ENCODE results near the gene AP2S1.
"Not testable (repeated sequence)": the region's sequence is repeated elsewhere in the genome, so short reads cannot be mapped to it uniquely, and the experiment has no call there.

AP2S1 gene

GRCh38 chr19:46825731-46826055 lies 25.0 kb downstream of the AP2S1 start:
- Histone ChIP-seq H3K9ac (ENCODE audit: low read depth in 1 of 2, low read length in 2 of 2) (no peak overlapping the region), H3K4me3 (ENCODE audit: low read depth in 1 of 2, low read length in 2 of 2) (no peak overlapping the region), H3K4me1 (ENCODE audit: control insufficient read depth in 1 of 2, insufficient read depth in 2 of 2, low read length in 2 of 2) (peaks cover 9 to 16% of the 10 kb centered on the region in 2 donors), H3K9me3 (ENCODE audit: control insufficient read depth in 1 of 2, low read length in 2 of 2) (no peaks in the 10 kb centered on the region), H3K27me3 (ENCODE audit: control insufficient read depth in 1 of 2, insufficient read depth in 2 of 2, low read length in 2 of 2) (no peaks in the 10 kb centered on the region), H3K36me3 (ENCODE audit: control insufficient read depth in 1 of 2, insufficient read depth in 2 of 2, low read length in 2 of 2) (no peaks in the 10 kb centered on the region), H3K27ac (ENCODE audit: low read depth, low read length) (no peak overlapping the region)

- Histone ChIP-seq H3K9ac (ENCODE audit: low read depth in 1 of 2, low read length in 2 of 2) (no peak overlapping the region), H3K4me3 (ENCODE audit: low read depth in 1 of 2, low read length in 2 of 2) (no peak overlapping the region), H3K27me3 (ENCODE audit: control insufficient read depth in 1 of 2, insufficient read depth in 2 of 2, low read length in 2 of 2) (no peaks in the 10 kb centered on the region), H3K9me3 (ENCODE audit: control insufficient read depth in 1 of 2, low read length in 2 of 2) (no peaks in the 10 kb centered on the region), H3K36me3 (ENCODE audit: control insufficient read depth in 1 of 2, insufficient read depth in 2 of 2, low read length in 2 of 2) (no peaks in the 10 kb centered on the region), H3K4me1 (ENCODE audit: control insufficient read depth in 1 of 2, insufficient read depth in 2 of 2, low read length in 2 of 2) (peaks cover 12 to 18% of the 10 kb centered on the region in 2 donors), H3K27ac (ENCODE audit: low read depth, low read length) (no peak overlapping the region)
Measured at GRCh38 chr19:46824890-46825730, 25.5 kb downstream of the AP2S1 start.

- Histone ChIP-seq H3K9ac (ENCODE audit: low read depth in 1 of 2, low read length in 2 of 2) (no peak overlapping the region), H3K4me1 (ENCODE audit: control insufficient read depth in 1 of 2, insufficient read depth in 2 of 2, low read length in 2 of 2) (peaks cover 9 to 18% of the 10 kb centered on the region in 2 donors), H3K4me3 (ENCODE audit: low read depth in 1 of 2, low read length in 2 of 2) (no peak overlapping the region), H3K27me3 (ENCODE audit: control insufficient read depth in 1 of 2, insufficient read depth in 2 of 2, low read length in 2 of 2) (no peaks in the 10 kb centered on the region), H3K27ac (ENCODE audit: low read depth, low read length) (no peak overlapping the region), H3K9me3 (ENCODE audit: control insufficient read depth in 1 of 2, low read length in 2 of 2) (no peaks in the 10 kb centered on the region), H3K36me3 (ENCODE audit: control insufficient read depth in 1 of 2, insufficient read depth in 2 of 2, low read length in 2 of 2) (no peaks in the 10 kb centered on the region)
Measured at GRCh38 chr19:46823049-46823448, 27.6 kb downstream of the AP2S1 start.

GRCh38 chr19:46822410-46822787 lies 28.2 kb downstream of the AP2S1 start:
- not testable (repeated sequence) for H3K9me3 ChIP-seq (ENCODE audit: control insufficient read depth in 1 of 2, low read length in 2 of 2); H3K36me3 ChIP-seq (ENCODE audit: control insufficient read depth in 1 of 2, insufficient read depth in 2 of 2, low read length in 2 of 2); H3K9ac ChIP-seq (ENCODE audit: low read depth in 1 of 2, low read length in 2 of 2); H3K27ac ChIP-seq (ENCODE audit: low read depth, low read length); H3K27me3 ChIP-seq (ENCODE audit: control insufficient read depth in 1 of 2, insufficient read depth in 2 of 2, low read length in 2 of 2); H3K4me3 ChIP-seq (ENCODE audit: low read depth in 1 of 2, low read length in 2 of 2)
- peaks cover 9 to 18% of the 10 kb centered on the region in 2 donors for H3K4me1 ChIP-seq (ENCODE audit: control insufficient read depth in 1 of 2, insufficient read depth in 2 of 2, low read length in 2 of 2)

- Histone ChIP-seq H3K9me3 (ENCODE audit: control insufficient read depth in 1 of 2, low read length in 2 of 2) (no peaks in the 10 kb centered on the region), H3K9ac (ENCODE audit: low read depth in 1 of 2, low read length in 2 of 2) (no peak overlapping the region), H3K27me3 (ENCODE audit: control insufficient read depth in 1 of 2, insufficient read depth in 2 of 2, low read length in 2 of 2) (no peaks in the 10 kb centered on the region), H3K27ac (ENCODE audit: low read depth, low read length) (no peak overlapping the region), H3K4me3 (ENCODE audit: low read depth in 1 of 2, low read length in 2 of 2) (no peak overlapping the region), H3K4me1 (ENCODE audit: control insufficient read depth in 1 of 2, insufficient read depth in 2 of 2, low read length in 2 of 2) (peaks cover 9 to 18% of the 10 kb centered on the region in 2 donors), H3K36me3 (ENCODE audit: control insufficient read depth in 1 of 2, insufficient read depth in 2 of 2, low read length in 2 of 2) (no peaks in the 10 kb centered on the region)
Measured at GRCh38 chr19:46821512-46822409, 28.9 kb downstream of the AP2S1 start.

DNA sequence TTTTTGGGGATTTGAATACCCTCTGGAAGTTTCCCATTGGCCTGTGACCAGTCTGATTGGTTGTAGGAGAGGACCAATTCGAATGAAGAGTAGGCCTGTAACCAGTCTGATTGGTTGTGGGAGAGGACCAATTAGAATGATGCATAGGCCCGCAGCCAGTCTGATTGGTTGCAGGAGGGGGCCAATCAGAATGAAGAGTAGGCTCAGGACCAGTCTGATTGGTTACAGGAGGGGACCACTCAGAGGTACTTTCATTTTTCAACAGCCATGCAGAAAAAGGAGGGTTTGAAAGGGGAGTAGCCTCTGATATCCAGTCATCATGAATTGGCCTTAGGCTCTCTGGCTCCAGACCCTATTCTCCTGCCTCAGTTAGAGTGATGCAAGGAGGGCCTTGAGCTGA lies 31.8 kb downstream of the AP2S1 start:
- H3K27me3 ChIP-seq (ENCODE audit: control insufficient read depth in 1 of 2, insufficient read depth in 2 of 2, low read length in 2 of 2): no peaks in the 10 kb centered on the region
- H3K27ac ChIP-seq (ENCODE audit: low read depth, low read length): no peak overlapping the region
- H3K36me3 ChIP-seq (ENCODE audit: control insufficient read depth in 1 of 2, insufficient read depth in 2 of 2, low read length in 2 of 2): no peaks in the 10 kb centered on the region
- H3K4me3 ChIP-seq (ENCODE audit: low read depth in 1 of 2, low read length in 2 of 2): no peak overlapping the region
- peaks cover 9 to 18% of the 10 kb centered on the region in 2 donors for H3K4me1 ChIP-seq (ENCODE audit: control insufficient read depth in 1 of 2, insufficient read depth in 2 of 2, low read length in 2 of 2)
- no peak overlapping the region for H3K9ac ChIP-seq (ENCODE audit: low read depth in 1 of 2, low read length in 2 of 2)
- no peaks in the 10 kb centered on the region for H3K9me3 ChIP-seq (ENCODE audit: control insufficient read depth in 1 of 2, low read length in 2 of 2)

DNA sequence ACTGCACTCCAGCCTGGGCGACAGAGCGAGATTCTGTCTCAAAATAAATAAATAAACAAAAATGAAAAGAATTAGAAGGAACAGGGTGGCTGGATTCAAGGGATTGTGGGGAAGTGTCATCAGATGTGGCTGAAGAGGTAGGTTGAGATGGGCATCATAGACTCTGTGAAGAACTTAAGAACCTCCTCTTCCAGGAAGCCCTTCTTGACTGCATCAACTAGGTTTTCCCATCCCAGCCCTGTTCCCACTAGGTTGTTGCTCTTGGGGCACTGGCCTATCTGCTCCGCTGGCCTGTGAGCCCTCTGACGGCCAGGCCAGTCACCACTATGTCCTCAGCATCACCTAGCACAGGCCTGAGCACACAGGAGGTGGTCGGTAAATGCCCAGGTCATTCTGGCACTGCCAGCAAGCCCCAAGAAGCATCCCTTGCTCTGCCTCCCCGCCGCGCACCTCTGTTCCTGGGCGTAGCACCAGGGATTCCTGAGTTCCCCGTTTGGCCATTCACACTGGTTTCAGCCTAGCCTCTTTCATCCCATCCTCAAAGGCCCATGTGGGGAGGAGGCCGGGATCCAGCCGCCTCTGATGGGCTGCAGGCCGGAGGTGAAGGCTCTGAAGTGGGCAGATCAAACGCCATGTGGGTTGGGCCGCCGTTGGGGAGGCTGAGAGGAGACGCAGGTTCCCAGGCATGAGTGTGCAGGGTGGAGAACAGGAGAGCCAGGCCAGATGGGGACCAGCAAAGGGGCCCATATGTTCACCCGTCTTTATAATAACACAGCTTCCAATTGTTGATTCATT lies 34.6 kb downstream of the AP2S1 start:
- Histone ChIP-seq H3K9ac (ENCODE audit: low read depth in 1 of 2, low read length in 2 of 2) (no peak overlapping the region), H3K36me3 (ENCODE audit: control insufficient read depth in 1 of 2, insufficient read depth in 2 of 2, low read length in 2 of 2) (no peaks in the 10 kb centered on the region), H3K9me3 (ENCODE audit: control insufficient read depth in 1 of 2, low read length in 2 of 2) (no peaks in the 10 kb centered on the region), H3K4me3 (ENCODE audit: low read depth in 1 of 2, low read length in 2 of 2) (no peak overlapping the region), H3K4me1 (ENCODE audit: control insufficient read depth in 1 of 2, insufficient read depth in 2 of 2, low read length in 2 of 2) (peaks cover 6% of the 10 kb centered on the region in 2 donors), H3K27me3 (ENCODE audit: control insufficient read depth in 1 of 2, insufficient read depth in 2 of 2, low read length in 2 of 2) (no peaks in the 10 kb centered on the region), H3K27ac (ENCODE audit: low read depth, low read length) (no peak overlapping the region)

DNA sequence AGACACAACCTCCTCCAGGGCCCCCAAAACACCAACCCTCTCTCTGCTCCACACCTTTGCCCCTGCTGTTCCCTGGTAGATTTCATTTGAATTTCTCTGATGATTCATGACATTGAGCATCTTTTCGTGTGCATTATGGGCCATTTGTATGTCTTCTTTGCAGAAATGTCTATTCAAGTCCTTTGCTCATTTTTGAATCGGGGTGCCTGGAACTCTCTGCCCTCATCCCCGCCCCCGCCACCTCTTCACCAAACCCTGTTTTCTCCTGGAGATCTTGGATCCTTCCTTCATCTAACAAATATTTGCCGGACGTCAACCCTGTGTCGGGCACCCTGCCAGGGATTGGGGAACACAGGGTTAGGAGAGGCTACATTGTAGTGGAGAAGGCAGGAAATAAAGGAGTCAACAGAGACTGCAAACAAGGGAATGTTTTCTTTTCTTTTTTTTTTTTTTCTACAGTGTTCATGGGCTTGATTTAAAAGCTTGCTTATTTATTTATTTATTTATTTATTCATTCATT lies 36.7 kb downstream of the AP2S1 start:
- H3K9ac ChIP-seq (ENCODE audit: low read depth in 1 of 2, low read length in 2 of 2): no peak overlapping the region
- H3K36me3 ChIP-seq (ENCODE audit: control insufficient read depth in 1 of 2, insufficient read depth in 2 of 2, low read length in 2 of 2): no peaks in the 10 kb centered on the region
- peak overlapping the region; percentile 36 for H3K27ac ChIP-seq (ENCODE audit: low read depth, low read length)
- H3K9me3 ChIP-seq (ENCODE audit: control insufficient read depth in 1 of 2, low read length in 2 of 2): no peaks in the 10 kb centered on the region
- no peaks in the 10 kb centered on the region for H3K27me3 ChIP-seq (ENCODE audit: control insufficient read depth in 1 of 2, insufficient read depth in 2 of 2, low read length in 2 of 2)
- no peaks in the 10 kb centered on the region for H3K4me1 ChIP-seq (ENCODE audit: control insufficient read depth in 1 of 2, insufficient read depth in 2 of 2, low read length in 2 of 2)
- no peak overlapping the region for H3K4me3 ChIP-seq (ENCODE audit: low read depth in 1 of 2, low read length in 2 of 2)

DNA sequence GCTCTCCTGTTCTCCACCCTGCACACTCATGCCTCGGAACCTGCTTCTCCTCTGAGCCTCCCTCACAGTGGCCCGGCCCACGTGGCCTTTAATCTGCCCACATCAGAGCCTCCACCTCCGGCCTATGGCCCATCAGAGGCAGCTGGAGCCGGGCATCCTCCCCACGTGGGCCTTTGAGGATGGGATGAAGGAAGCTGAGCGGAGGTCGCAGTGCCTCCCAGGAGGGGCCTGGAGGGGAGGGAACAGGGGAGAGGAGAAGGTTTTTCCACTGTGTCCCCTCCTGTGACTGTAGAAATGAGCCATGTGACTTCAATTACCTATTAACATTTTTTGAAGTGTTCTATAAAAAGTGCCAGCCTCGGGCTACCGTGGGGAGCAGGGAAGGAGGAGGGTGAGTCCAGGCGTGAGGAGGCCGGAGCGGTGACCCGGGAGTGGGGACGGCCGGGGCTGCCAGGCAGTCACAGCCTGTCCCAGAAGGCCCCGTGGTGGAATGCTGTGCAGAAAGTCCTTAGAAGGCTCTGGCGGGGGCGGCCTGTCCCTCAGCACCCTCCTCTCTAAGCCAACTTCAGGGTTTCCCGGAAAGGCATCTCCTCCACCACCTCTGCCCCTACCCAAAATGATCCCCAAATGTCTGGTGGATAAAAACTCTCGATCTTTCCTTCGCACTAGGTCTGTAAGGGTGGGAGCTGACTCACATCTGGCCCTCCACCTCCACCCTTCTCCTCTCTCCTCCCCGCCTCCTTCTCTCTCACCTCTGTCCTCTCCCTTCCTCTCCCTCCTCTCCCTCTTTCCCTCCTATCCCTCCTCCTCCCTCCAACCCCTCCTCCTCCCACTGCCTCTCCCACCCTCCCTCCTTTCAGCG lies 37.4 kb downstream of the AP2S1 start:
- H3K9me3 ChIP-seq (ENCODE audit: control insufficient read depth in 1 of 2, low read length in 2 of 2): no peaks in the 10 kb centered on the region
- H3K27ac ChIP-seq (ENCODE audit: low read depth, low read length): peak overlapping the region; percentile 36
- H3K36me3 ChIP-seq (ENCODE audit: control insufficient read depth in 1 of 2, insufficient read depth in 2 of 2, low read length in 2 of 2): no peaks in the 10 kb centered on the region
- H3K4me1 ChIP-seq (ENCODE audit: control insufficient read depth in 1 of 2, insufficient read depth in 2 of 2, low read length in 2 of 2): no peaks in the 10 kb centered on the region
- H3K27me3 ChIP-seq (ENCODE audit: control insufficient read depth in 1 of 2, insufficient read depth in 2 of 2, low read length in 2 of 2): no peaks in the 10 kb centered on the region
- H3K9ac ChIP-seq (ENCODE audit: low read depth in 1 of 2, low read length in 2 of 2): no peak overlapping the region
- H3K4me3 ChIP-seq (ENCODE audit: low read depth in 1 of 2, low read length in 2 of 2): no peak overlapping the region

Measured in duodenal mucosa (tissue), 2 donors.